ENCODE results near the gene XPNPEP3. TPM values are rescaled to one million over a fixed set of nuclear protein-coding genes. Genes with fewer than 3 reads are reported as not detected.
"Not testable (repeated sequence)": the region's sequence is repeated elsewhere in the genome, so short reads cannot be mapped to it uniquely, and the experiment has no call there.

The XPNPEP3 gene
- polyA plus RNA-seq, 5 donors: 12.3 to 23.2 (median 17.5) TPM

GRCh38 chr22:40855071-40855978, 1.6 kb upstream of the XPNPEP3 start:
- no peak for DNase-seq

- DNase-seq: peak; percentile 36 to 43
Observed at GRCh38 chr22:40855979-40856512, 902 bp upstream of the XPNPEP3 start.

GRCh38 chr22:40857309-40857855, 434 bp downstream of the XPNPEP3 start:
- no peak for DNase-seq

DNA sequence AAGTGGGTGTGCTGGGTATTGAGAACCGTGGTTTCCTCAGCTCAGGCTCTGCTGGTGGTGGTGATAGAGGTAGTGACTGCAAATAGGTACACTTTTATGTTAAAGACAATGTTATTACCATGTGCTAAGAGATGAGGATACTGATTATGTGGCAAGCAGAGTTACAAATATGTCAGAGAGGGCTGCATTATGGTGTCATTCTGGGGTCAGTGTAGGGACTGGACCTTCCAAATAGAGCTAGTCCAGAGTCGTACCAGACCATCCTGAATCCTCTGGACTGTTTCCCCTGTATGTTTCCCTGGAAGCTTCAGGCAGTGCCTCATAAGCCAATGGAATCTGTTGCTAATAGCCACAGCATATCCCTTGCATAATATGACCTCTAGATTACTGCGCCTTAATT, 5.1 kb downstream of the XPNPEP3 start, which contains the start of gene DNAJB7:
DNAJB7 (minus strand) TSS at position 101 of the 400 bp plus-strand sequence. CDS start 119 bp downstream, outside the sequence.
- no peak for DNase-seq

GRCh38 chr22:40862537-40862936, 5.6 kb downstream of the XPNPEP3 start:
- DNase-seq: no peak

DNA sequence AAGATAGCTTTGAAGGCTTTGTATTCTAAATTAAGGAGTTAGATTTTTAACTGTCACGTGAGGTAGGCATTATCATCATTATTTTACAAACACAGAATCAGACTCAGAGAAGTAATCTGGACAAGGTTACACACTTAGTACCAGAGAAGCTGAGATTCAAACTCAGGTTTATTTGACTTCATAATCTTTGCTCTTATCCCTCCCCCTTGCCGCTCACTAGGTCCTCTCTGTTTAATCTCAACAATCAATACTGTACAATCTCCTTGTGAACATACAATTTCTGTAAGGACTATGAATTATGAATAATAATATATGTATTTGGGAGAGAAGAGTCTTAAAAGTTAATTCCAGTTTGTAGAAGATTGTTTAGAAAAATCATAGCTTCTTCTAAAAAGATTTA, 10.2 kb downstream of the XPNPEP3 start:
- DNase-seq: no peak

DNA sequence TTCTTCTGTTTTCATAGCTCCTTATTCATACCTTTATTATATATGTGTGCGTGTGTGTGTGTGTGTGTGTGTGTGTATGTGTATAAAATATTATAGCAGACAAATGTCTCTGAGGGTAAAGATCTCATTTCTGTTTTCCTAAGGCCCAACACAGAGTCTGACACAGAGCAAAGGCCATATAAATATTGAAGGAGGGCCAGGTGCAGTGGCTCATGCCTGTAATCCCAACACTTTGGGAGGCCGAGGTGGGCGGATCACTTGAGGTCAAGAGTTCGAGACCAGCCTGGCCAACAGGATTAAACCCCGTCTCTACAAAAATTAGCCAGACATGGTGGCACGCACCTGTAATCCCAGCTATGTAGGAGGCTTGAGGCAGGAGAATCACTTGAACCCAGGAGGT, 11.4 kb downstream of the XPNPEP3 start:
- not testable (repeated sequence) for DNase-seq

DNA sequence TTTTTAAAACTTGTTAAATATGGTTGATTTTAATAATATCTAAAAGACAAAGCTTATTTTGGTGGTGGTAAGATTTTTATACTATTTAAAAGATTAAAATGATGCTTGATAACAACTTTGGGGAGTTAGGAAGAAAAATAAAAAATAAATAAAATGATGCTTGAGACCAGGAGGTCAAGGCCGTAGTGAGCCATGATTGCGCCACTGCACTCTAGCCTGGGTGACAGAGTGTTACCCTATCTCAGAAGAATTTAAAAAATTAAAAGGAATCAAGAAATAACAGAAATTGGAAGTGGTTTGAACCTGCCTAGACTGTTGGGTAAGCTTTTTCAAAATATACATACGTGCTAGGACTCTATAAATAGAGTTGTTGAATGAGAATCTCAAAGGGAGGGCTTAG, 17.1 kb downstream of the XPNPEP3 start:
- DNase-seq: no peak

- DNase-seq: no peak
Observed at GRCh38 chr22:40875111-40875510, 18.2 kb downstream of the XPNPEP3 start.

DNA sequence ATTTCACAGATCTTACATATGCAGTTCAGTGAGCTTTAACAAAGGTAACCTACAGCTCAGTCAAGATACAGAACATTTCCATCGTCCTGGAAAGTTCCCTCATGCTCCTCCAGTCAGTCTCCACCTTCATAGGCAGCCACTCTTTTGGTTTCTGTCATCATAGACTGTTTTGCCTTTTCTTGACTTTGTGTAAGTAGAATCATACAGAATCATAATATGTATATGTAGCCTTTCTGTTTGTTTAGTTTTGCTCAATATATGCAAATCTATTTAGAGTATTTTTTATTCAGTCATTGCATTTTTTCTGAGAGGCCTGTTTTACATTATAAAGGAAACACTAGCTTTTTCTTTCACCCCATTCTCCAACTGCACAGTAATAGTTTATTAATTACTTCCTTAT, 20.0 kb downstream of the XPNPEP3 start:
- no peak for DNase-seq

DNA sequence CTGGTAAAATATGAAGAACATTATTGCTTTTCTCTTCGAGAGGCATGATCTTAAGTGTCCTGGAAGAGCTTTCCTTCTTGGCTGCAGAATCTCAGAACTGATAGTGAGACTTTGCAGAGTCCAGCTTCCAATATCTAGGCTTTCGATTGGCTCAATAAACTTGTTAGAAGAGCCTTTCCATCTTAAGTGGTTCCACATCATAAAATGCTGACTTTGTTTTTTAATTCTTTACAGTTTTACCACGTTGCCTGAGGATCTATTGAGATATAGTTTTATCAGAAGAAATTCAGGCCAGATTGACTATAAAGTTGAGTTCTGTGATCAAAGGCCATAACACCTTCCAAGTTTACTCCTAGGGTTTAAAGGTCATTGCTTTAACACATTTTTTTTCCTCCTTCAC, 20.5 kb downstream of the XPNPEP3 start:
- DNase-seq: no peak

GRCh38 chr22:40878922-40879321, 22.0 kb downstream of the XPNPEP3 start:
- no peak for DNase-seq

DNA sequence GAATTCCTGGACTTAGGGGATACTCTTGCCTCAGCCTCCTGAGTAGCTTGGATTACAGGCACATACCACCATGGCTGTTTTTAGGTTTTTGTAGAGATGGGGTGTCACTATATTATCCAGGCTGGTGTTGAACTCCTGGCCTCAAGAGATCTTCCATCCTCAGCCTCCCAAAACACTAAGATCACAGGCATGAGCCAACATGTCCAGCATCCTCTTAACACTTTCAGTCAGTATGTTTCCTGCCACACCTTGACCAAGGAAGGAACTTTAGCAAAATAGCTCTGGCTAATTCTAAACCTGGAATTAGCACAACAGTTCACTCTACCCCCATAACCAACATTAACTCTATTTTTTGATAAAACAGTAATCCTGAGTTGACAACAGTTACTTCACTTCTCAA, 32.2 kb downstream of the XPNPEP3 start:
- no peak for DNase-seq

DNA sequence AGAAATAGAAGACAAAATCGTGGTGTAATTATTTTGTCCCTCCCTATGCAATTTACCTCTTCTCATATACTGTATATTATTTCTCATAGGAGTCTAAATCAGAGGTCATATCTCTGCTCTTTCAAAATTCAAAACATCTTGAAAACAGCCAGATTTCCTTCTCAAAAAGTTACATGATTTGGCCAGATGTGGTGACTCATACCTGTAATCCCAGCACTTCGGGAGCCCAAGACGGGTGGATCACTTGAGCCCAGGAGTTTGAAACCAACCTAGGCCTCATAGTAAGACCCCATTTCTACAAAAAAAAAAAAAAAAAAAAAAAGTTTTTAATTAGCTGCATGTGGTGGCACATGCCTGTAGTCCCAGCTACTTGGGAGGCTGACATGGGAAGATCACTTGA, 33.9 kb downstream of the XPNPEP3 start:
- DNase-seq: no peak

- DNase-seq: no peak
Observed at GRCh38 chr22:40894417-40894816, 37.5 kb downstream of the XPNPEP3 start.

DNA sequence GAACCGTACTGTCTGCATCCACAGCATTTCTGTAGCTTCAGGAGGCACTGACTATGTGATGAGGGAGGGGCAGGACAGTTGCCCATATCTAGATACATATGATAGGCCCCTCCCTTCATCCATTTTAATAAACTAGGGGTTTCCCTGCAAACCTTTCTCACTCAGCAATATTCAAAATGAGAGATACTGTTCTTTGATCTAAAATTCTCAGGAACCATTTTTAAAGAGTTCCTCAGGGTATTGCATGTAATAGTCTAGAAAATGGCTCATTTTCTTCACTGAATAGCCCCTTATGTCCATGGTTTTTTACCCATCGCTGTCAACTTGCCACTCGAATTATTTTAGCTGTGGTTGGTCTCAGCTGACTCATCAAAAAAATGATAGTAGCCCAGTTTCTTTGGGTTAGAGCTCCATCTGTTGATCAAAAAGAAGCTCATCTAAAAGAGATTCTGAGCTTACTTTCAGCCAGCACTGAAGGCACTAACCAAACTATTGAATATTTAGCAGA, 42.0 kb downstream of the XPNPEP3 start:
- peak; percentile 34 to 51 for DNase-seq

DNA sequence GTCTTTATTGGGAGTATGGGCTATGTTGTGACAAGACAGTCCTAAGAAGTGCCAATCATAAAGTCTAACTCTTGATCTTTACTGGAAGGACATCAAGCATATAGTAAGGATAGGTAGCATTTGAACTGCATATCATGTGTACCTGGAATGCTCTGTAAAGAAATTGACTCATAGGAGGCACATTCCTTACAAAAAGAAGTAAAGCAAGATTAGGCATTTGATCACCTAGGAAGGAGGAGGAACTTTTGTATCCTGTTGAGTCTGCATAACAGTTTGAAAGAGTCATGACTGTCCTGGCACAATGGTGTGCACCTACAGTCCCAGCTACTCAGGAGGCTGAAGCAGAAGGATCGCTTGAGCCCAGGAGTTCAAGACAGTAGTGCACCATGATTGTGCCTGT, 47.2 kb downstream of the XPNPEP3 start:
- no peak for DNase-seq

- no peak for DNase-seq
Observed at GRCh38 chr22:40908895-40909294, 51.9 kb downstream of the XPNPEP3 start.

DNA sequence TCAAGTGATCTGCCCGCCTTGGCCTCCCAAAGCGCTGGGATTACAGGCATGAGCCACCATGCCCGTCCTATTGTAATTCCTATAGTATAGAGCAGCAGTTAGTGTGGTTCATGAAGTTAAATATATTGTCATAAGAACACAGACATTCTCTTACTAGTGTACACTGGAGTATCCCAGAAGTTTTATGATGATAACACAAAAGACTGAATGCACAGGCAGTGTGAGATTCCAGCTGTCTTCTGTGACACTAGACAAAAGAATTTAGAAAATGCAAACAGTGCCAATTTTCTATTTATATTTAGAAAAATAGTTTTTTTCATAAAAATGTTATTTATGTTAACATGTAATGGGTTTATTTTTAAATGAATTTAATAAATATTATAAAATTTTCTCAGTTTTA, 54.8 kb downstream of the XPNPEP3 start:
- no peak for DNase-seq

- not testable (repeated sequence) for DNase-seq
Observed at GRCh38 chr22:40912987-40913386, 56.0 kb downstream of the XPNPEP3 start.

DNA sequence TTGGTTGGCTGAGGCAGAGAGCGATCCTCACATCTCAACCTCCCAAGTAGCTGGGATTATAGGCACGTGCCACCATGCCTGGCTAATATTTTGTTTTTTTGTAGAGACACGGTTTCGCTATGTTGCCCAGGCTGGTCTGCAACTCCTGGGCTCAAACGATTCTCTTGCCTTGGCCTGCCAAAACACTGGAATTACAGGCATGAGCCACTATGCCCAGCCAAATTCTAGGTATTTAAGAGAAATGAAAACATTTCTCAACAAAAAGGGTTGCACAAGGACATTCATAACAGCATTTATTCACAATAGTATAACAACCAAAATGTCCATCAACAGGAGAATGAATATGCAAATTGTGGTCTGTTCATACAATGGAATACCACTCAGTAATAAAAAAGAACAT, 62.5 kb downstream of the XPNPEP3 start:
- no peak for DNase-seq

GRCh38 chr22:40920526-40920925, 63.6 kb downstream of the XPNPEP3 start:
- DNase-seq: no peak

Data from right lung (tissue), 5 donors.